ENCODE measurements around the gene LONP1.
"Not testable (repeated sequence)": the region's sequence is repeated elsewhere in the genome, so short reads cannot be mapped to it uniquely, and the experiment has no call there.

Gene LONP1

DNA sequence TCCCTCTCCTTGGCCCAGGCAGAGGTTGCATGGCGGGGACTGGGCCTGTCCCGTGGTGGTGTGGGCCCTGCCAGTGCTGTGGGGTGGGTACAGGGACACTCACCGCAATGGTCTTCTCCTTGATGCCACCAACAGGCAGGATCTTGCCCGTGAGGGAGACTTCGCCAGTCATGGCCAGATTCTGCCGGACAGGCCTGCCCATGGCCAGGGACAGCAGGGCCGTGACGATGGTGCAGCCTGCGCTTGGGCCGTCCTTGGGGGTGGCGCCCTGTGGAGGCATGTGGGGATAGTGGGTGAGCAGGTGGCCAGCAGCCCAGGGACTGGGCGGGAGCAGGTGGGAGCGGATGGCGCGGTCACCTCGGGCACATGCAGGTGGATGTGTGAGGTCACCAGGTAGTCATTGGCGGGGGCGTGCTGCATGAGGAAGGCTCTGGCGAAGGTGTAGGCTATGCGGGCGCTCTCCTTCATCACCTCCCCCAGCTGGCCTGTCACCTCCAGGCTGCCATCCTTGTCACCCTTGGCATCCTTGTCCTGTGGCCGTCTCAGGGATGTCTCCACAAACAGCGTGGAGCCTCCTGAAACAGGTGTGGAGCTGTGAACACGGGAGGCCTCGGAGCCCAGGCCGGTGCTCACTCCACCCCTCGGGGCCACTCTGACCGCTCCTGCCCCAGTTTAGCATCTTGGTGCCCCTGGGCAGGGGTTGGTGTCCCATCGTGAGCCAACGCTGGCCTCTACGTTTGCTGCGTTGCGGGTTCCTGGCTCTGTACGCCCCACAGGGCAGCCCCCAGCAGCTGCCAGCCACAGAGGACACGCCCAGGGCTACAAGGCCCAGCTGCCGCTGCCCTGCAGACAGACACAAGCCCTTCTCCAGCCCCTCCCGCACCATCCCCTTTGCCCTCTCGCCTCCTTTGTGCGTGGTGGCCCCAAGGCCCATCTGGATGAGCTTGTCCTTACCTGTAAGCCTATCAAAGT is 26.5 kb downstream of the LONP1 start:
- no peak for DNase-seq

DNA sequence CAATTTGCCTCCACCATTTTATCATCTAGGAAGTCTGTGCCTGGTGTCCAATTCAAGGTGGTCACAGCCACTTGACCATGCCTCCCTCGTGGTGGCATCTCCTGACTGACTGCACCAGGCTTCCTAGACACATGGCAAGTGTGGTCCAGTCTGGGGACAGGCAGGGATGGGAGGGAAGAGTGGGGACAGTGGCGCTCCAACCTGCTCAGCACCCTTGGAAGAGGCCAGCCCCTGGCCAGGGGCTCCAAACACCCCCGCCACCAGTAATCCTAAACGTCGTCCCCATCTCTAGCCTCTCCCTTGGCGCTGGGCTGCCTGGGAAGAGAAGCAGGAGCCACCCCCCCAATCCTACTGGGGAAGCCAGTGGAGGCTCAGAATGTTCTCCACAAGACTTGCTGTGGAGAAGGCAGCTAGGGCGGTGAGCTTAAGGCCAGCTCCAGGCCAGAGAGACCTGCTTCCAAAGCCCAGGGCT is 27.2 kb downstream of the LONP1 start:
- no peak for DNase-seq

DNA sequence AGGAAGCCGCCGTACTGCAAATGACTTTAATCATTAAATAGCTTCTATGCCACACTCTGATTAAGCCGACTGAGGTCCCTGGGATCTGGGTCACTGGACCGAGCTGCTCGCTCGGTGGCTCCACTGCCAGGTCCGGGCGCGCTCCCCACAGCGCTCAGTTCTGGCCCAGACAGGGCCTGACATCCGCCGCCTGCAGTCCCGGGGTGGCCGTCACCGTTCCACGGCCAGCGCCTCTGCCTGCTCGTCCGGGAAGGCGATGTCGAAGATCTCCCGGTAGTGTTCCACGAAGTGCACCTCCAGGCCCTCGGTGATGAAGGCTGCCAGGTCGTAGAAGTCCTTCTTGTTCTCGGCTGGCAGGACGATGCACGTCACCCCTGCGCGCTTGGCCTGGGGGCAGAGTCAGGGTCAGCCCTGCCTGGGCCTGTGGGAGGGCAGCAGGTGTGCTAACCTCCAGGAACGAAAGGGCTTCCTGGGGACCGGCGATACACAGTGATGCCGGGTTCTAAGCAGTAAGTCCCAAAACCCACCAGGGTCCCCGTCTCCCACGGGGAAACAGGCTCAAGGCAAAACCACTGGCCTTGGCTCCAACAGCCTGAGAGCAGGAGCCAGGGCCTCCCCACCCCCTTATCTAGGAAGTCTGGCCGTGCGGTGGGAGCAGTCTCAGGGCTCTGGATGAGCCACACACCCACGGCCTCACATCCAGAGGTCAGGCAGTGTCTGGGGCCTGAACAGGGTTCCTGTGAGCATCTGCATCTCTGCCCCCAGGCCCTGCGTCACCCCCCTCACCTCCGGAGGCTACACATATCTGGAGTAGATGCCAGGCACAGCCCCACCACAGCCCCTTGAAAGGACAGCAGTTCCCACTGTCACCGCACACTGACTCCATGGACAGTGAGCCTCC is 27.9 kb downstream of the LONP1 start:
- peak in 1 of 2 experiments; percentile 30 for DNase-seq

DNA sequence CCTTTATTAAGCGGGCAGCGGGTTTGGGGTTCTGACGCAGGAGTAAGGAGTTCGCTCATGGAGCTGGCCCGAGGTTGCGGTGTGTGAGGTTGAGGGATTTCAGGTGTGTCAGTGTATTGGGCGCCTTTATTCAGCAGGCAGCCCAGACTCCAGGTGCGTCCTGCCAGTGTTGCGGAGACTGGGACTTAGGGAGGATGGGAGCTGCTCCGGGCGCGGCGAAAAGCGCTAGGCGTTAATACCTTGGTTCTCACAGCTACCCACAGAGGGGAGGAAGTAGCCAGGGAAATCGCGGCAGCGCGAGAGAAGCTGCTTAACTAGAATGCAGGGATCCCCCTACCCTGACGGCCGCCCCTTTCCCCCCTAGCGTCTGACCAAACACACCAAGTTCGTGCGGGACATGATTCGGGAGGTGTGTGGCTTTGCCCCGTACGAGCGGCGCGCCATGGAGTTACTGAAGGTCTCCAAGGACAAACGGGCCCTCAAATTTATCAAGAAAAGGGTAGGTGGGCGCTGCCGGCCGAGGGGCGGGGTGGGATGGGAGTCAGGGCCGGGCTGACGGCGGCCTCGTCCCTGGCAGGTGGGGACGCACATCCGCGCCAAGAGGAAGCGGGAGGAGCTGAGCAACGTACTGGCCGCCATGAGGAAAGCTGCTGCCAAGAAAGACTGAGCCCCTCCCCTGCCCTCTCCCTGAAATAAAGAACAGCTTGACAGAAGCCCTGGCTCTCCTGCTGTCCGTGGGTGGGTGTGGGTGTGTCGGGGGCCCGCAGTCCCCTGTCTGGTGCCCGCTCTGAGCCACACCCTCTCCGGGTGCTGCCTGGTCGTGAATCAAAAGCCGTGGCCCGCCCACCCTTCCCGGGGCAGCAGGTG is 28.8 kb downstream of the LONP1 start:
- peak; percentile 67 to 81 for DNase-seq

DNA sequence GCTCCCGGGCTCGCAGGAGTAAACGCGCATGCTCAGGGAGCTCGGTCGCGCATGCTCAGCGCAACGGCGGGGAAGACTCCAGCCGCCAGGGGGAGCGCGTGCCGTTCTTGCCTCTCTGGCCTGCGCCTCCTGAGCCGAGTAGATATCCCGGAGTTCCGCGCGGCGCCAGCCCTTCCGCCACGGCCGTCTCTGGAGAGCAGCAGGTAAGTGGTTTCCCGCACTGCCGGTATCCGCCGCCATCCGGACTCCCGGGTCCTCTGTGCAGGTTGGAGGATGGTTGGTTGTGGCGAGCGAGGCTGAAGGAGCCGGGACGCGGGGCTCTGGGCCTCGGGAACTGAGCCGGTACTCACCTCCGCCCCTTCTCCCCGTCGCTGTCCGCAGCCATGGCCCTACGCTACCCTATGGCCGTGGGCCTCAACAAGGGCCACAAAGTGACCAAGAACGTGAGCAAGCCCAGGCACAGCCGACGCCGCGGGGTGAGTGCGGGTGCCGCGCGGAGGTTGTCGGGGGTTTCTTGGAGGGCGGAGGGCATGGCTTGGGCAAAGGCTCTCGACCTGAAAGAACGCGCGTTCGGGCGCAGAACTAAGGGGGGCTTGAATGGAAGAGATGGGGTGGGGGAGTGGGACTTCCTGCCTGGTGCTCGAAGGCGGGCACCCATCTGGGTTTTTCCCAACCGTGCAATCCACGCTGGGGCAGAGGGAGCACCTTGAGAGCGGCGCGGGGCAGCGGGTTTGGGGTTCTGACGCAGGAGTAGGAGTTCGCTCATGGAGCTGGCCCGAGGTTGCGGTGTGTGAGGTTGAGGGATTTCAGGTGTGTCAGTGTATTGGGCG is 29.6 kb downstream of the LONP1 start, which contains the start of gene RPL36:
TSS of gene RPL36 (plus strand) at position 171 of the 830 bp plus-strand sequence. CDS start at position 384, 213 bp downstream.
- peak; percentile 97 to 99 for DNase-seq

DNA sequence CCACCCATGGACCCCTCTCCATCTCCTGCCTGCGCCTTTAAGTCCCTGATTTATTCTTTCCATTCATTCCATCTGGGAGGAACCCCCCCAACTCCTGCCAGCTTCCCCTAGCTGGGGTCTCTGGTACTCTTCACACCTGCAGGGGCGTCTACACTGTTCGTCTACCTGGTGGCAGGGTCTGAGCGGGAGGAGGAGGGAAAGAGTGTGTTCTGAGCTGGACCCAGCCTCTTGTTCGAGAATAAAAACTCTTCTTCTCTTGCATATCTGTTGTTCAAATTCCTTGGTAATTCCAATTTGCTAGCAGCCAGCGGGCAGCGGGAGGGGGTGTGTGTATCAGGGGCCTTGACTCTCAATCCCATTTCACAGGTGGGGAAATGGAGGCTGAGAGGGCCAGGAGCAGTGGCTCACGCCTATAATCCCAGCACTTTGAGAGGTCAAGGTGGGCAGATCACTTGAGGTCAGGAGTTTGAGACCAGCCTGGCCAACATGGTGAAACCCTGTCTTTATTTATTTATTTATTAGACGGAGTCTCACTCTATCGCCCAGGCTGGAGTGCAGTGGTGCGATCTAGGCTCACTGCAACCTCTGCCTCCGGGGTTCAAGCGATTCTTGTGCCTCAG is 31.6 kb downstream of the LONP1 start:
- not testable (repeated sequence) for DNase-seq

DNA sequence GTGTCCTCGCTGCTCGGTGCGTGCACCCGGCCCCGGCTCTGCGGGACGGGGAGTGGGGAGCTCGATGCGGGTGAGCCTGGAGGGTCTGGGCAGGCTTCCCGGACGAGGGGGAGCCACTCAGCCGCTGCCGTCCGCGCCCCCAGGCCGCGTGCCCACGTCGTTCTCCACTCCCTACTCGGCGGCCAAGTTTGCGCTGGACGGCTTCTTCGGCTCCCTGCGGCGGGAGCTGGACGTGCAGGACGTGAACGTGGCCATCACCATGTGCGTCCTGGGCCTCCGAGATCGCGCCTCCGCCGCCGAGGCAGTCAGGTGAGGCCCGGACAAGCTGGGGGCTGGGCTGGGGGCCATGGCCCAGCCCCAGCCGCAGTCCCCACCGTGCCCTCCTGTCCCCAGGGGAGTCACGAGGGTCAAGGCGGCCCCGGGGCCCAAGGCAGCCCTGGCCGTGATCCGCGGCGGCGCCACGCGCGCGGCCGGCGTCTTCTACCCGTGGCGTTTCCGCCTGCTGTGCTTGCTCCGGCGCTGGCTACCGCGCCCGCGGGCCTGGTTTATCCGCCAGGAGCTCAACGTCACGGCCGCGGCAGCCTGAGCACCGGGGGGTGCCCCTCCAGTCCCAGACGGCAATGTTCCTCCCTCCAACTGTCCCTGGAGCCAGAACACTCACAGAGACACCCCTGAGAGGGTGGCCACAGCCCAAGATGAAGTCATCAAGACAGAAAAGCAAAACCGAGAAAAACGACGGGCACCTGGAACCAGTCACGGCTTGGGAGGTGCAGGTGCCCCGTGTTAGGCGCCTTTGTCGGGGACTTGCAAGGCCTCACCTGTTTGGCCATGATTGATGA is 32.4 kb downstream of the LONP1 start:
- no peak for DNase-seq

DNA sequence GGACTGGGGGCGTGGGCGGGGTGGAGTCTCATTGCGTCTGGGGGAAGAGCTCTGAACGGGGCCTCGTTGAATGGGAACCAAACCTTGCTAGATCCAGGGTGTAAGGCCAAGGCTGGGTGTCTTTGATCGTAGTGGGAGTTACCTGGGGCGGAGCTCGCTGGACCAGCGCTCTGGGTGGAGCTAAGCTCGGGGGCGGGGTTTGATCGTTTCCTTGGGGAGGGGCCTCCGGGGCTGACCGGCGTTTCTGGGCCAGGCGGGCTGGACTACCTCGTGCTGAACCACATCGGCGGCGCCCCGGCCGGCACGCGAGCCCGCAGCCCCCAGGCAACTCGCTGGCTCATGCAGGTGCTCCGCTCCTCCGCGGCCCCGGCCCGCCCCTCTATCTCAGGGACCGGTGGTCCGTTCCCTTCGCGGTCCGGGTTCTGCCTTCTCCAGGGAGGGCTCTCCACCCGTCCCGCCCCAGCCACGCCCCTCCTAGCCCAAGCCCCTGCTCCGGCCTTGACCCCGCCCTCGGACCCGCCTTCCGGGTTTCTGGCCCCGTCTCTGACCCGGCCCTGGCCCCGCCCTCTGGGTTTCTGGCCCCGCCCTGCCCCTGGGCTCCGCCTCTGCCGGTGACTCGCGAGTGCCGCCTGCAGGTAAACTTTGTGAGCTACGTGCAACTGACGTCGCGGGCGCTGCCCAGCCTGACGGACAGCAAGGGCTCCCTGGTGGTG is 33.1 kb downstream of the LONP1 start:
- DNase-seq: peak; percentile 90 to 100

DNA sequence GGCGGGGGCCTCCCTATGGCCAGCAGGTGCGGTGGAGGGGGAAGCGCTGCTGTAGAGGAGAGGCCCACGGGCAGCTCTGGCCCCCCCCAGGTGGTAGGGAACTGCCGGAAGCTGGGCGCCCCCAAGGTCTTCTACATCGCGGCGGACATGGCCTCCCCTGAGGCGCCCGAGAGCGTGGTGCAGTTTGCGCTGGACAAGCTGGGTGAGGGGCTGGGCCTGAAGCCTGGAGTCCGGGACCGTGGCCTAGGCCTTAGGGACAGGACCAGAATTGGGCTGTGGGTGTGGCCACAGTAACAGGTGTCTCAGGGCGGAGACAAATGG is 33.7 kb downstream of the LONP1 start:
- no peak for DNase-seq

DNA sequence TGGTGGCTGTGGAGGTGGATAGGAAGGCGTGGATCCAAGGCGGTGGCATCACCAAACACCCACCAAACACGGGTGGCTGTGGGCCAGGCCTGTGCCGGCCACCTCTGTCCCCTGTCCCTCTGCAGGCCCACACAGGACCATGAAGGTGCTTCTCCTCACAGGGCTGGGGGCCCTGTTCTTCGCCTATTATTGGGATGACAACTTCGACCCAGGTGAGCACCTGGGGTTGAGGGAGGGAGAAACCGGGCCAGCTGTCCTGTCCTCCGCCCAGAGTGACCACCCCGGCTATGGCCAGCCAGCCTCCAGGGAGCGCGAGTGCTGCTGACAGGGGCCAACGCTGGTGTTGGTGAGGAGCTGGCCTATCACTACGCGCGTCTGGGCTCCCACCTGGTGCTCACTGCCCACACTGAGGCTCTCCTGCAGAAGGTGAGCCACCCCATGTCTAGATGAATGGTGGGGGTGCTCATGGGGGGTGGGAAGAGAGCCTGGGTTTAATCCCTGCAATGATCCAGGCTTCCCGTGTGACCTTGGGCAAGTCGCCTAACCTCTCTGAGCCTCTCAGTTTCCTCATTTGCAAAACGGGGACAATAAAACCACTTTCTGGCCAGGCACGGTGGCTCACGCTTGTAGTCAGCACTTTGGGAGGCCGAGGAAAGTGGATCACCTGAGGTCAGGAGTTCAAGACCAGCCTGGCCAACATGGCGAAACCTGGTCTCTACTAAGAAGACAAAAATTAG is 35.1 kb downstream of the LONP1 start:
- DNase-seq: no peak

DNA sequence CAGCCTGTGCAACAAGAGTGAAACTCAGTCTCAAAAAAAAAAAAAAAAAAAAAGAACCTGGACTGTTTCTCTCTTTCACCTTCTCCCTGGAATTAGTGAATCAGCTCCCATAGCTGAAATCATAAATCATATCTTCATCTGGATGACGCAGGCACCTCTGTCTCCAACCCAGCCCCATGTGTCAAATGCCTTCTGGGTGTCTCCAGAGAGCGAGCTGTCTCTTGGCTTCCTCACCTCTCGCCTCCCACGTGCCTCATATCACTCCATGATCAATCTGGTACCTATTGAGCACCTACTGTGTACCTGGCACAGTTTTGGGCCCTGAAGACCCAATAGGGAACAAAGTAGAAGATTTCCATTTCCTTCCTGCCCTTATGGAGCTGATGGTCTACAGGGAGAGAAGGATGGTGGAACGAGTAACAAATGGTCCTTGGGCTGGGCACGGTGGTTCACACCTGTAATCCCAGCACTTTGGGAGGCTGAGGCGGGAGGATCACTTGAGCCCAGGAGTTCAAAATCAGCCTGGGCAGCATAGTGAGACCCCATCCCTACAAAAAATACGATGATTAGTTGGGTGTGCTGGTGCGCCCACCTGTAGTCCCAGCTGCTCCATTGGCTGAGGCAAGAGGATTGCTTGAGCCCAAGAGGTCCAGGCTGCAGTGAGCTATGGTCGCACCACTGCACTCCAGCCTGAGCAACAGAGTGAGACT is 36.6 kb downstream of the LONP1 start:
- DNase-seq: no peak

DNA sequence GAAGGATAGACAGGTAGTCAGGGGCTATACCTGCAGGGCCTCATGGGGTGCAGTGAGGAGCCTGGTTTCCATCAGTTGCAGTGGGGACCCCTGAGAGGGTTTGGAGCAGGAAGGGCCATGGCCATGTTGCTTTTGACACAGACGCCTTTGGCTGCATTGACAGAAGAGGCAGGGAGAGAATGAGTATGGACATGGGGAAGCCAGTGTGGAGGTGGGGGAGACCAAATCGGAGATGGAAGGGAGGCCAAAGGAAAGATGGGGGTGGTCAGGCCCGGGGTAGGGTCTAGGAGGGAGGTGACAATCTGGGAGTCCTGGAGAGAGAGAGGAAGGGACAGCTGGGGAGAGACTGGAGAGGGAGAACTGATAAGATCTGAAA is 37.9 kb downstream of the LONP1 start:
- DNase-seq: no peak

DNA sequence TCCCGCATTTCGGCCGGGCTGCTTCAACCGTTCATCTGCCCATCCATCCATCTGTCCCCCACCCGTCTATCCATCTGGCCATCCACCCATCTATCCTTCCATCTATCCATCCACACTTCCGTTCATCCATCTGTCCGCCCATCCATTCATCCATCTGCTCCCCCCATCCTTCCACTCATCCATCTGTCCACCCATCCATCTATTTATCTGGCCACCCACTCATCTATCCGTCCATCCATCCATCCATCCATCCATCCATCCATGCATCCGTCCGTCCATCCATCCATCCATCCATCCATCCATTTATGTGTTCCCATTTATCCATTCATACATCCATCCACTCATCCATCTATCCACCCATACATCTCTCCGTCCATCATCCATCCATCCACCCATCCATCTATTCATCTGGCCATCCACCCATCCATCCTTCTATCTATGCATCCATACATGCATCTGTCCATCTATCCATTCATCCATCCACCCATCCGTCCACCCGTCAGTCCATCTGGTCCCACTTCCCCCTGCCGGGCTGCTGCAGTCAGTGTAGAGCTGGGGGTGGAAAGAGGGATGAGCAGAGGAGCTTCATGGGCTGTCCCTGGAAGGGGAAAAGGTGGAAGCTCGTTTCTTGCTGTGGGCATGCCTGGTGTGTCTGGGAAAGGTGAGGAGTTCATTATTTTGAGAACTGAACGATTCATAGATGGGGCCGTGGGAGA is 38.4 kb downstream of the LONP1 start:
- DNase-seq: no peak

DNA sequence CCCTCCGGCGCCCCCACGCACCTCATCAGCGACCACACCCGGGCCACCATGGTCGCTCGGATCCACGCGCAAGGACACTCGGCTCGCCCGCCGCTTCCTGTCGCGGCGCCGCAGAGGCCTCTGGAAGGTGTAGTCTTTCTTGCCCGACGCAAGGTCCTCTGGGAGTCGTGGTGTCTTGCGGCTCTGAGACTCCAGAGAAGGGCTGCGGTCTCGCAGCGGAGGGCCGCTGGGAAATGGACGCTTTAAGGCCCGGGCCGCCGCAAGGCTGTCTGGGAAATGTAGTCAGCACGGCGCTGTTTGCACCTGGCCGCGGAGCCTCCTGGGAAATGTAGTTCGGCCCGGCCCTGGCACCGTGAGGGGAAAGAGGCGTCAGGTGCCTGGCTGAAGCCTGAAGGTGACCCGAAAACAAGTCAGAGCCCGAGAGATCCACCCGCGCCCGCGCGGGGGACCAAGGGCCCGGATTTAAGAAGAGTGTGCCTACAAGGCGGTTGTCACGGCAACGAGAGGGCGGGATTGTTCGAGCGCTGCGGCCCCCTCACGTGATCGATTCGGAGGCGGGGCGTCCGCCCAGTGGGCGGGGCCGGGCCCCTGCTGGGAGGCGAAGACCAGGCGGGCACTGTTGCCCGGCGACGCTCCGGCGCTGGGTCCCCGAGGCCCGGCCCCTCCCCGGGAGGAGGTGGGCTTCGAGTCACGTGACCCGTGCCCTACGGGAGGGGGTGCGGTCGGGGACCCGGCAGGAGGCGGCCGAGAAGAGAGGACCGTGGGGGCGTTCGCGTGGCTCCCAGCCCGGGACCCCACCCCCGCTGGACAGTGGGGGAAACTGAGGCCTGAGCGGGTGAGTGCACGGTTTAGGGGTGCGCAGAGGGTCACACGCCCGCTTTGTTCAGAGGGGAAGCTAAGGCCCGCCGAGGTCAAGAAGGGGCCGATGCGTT is 39.2 kb downstream of the LONP1 start, which contains the start of the genes HSD11B1L and MICOS13:
TSS of gene HSD11B1L (plus strand) at position 591 of the 932 bp plus-strand sequence. CDS start 3,806 bp downstream, outside the sequence.
TSS of gene MICOS13 (minus strand) at position 80 of the 932 bp plus-strand sequence. CDS start at position 50, 30 bp downstream.
- DNase-seq: peak; percentile 97 to 99

DNA sequence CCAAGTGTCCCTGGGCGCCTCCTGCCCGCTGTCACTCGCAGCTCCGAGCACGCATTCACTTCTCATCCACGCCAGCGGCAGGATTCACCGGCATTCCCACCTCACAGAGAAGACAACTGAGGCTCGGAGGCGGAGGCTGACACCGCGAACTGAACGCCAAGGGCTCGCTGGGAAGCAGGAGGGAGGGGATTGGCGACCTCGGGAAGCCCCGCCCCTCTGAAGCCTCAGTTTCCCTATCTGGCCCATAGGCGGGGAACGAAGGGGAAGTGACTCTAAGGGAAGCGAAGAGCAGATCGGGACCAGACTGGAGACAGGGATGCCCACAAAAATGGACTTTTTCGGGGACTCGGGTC is 39.9 kb downstream of the LONP1 start:
- no peak for DNase-seq

All from stimulated activated CD4-positive, alpha-beta T cell treated with anti-CD3 and anti-CD28 coated beads, Interleukin-4, amount 100 ng/mL, for 4 hours (primary cell).